Activated T-helper 17 cell treated with anti-CD3 and anti-CD28 coated beads, Interleukin-2, amount 50 U/mL, for 72 hours (primary cell): Measurements from ENCODE around the gene PHF20. TPM values are rescaled to one million over a fixed set of nuclear protein-coding genes. Genes with fewer than 3 reads are reported as not detected.

Source experiments
- ATAC-seq: fragments of 150-1000 bp; cut with Tn5 transposase; replicated peaks from 2 replicates; pipeline ENCODE4 v1.10.0; 2021; ENCODE audit warnings: mild to moderate bottlenecking, moderate library complexity
- H3K27ac Mint-ChIP-seq: one replicate; pipeline ENCODE4 v1.8.0; 2022; ENCODE audit warnings: mixed read lengths
- H3K27me3 Mint-ChIP-seq: one replicate; pipeline ENCODE4 v1.8.0; 2022; ENCODE audit warnings: mixed read lengths
- H3K36me3 Mint-ChIP-seq: one replicate; pipeline ENCODE4 v1.8.0; 2022; ENCODE audit warnings: low read depth, mild to moderate bottlenecking, mixed read lengths
- H3K4me1 Mint-ChIP-seq: one replicate; pipeline ENCODE4 v1.8.0; 2022; ENCODE audit warnings: mixed read lengths
- H3K4me3 Mint-ChIP-seq: one replicate; pipeline ENCODE4 v1.8.0; 2022; ENCODE audit warnings: mild to moderate bottlenecking, mixed read lengths
- H3K9me3 Mint-ChIP-seq: one replicate; pipeline ENCODE4 v1.8.0; 2022; ENCODE audit warnings: mixed read lengths
- total RNA-seq, 2 donors: library from RNA; stranded (reverse); gene quantifications; one replicate each; pipeline ENCODE4 v1.2.3, GENCODE V29; 2022

PHF20 gene
- total RNA-seq, 2 donors from 2014 or later = 70.3 to 73.0 TPM

GRCh38 chr20:35788796-35789195, 17.0 kb downstream of the PHF20 start:
- H3K27me3 Mint-ChIP-seq = no peaks in the 10 kb centered on the region
- peaks cover 11% of the 10 kb centered on the region for H3K4me1 Mint-ChIP-seq
- peaks cover 30% of the 10 kb centered on the region for H3K36me3 Mint-ChIP-seq
- ATAC-seq = no peak
- peak overlapping the region; percentile 29 for H3K27ac Mint-ChIP-seq
- H3K4me3 Mint-ChIP-seq = no peak overlapping the region
- H3K9me3 Mint-ChIP-seq = no peaks in the 10 kb centered on the region

- H3K27ac Mint-ChIP-seq = peak overlapping the region; percentile 71
- H3K4me3 Mint-ChIP-seq = no peak overlapping the region
- H3K9me3 Mint-ChIP-seq = no peaks in the 10 kb centered on the region
- ATAC-seq = no peak
- H3K4me1 Mint-ChIP-seq = peaks cover 11% of the 10 kb centered on the region
- H3K27me3 Mint-ChIP-seq = no peaks in the 10 kb centered on the region
- peaks cover 24% of the 10 kb centered on the region for H3K36me3 Mint-ChIP-seq
Measured at GRCh38 chr20:35791097-35791496, 19.3 kb downstream of the PHF20 start.

DNA sequence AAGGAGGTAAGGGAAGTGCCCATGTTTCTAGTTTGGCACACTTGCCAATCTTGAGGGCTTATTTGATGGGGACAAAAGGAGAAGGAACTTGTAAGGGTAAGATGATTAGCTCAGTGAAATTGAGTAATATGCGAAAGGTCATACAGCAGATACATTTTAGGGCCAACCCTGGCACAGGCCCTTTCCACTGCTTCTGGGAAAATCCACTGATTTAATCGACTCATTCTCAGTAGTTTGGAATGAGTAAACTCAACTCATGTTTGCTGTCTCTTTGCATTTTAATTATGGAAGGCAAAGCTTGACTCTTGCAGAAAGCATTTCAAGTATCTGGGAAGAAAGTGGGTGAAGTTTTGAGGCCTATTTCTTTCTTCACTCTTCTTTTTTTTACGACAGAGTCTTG, 20.0 kb downstream of the PHF20 start:
- H3K9me3 Mint-ChIP-seq = no peaks in the 10 kb centered on the region
- H3K27me3 Mint-ChIP-seq = no peaks in the 10 kb centered on the region
- H3K4me3 Mint-ChIP-seq = peak overlapping the region; percentile 6
- peak; percentile 84 for ATAC-seq
- peak overlapping the region; percentile 71 for H3K27ac Mint-ChIP-seq
- H3K4me1 Mint-ChIP-seq = peaks cover 11% of the 10 kb centered on the region
- peaks cover 21% of the 10 kb centered on the region for H3K36me3 Mint-ChIP-seq

DNA sequence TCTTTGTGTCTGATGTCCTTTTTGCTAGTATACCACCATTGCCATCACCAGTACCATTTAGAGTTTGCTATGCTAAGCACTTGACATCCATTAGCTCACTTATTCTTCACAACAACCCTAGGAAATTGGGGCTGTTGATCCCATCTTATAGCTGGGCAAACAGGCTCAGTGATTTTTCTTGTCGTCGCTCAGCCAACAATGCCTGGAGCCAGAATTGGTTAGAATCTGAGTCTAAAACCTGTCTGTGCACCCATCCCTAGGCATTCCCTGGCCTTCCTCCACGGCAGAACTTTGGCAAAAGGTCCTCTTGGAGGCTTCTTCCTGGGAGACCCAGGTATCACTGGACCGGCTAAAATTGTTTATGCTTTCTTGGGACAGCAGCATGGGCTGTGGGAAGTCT, 20.9 kb downstream of the PHF20 start:
- H3K4me3 Mint-ChIP-seq = no peak overlapping the region
- H3K27ac Mint-ChIP-seq = peak overlapping the region; percentile 42
- peaks cover 18% of the 10 kb centered on the region for H3K36me3 Mint-ChIP-seq
- no peaks in the 10 kb centered on the region for H3K9me3 Mint-ChIP-seq
- no peak for ATAC-seq
- H3K27me3 Mint-ChIP-seq = no peaks in the 10 kb centered on the region
- peaks cover 11% of the 10 kb centered on the region for H3K4me1 Mint-ChIP-seq

DNA sequence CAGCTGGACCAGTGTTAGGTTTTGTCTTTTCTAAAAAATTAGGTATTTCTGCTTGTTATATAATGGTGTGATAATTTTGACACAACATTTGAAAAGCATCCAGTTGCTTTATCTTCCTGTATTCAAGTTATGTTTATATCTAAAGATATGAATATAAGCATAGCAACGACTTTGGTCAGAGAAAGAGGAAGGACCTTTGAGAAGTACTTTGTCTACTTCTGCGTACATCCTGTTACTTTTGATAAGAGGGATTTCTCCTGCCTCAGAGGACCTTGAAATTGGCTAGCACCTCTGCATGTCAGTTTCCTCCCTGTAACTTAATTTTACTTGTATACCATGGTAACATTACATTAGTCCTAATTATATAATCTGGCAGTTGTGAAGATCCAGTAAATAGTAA, 24.8 kb downstream of the PHF20 start:
- no peak overlapping the region for H3K27ac Mint-ChIP-seq
- H3K36me3 Mint-ChIP-seq = peaks cover 25% of the 10 kb centered on the region
- no peaks in the 10 kb centered on the region for H3K27me3 Mint-ChIP-seq
- H3K4me1 Mint-ChIP-seq = peaks cover 8% of the 10 kb centered on the region
- no peak for ATAC-seq
- no peak overlapping the region for H3K4me3 Mint-ChIP-seq
- no peaks in the 10 kb centered on the region for H3K9me3 Mint-ChIP-seq

DNA sequence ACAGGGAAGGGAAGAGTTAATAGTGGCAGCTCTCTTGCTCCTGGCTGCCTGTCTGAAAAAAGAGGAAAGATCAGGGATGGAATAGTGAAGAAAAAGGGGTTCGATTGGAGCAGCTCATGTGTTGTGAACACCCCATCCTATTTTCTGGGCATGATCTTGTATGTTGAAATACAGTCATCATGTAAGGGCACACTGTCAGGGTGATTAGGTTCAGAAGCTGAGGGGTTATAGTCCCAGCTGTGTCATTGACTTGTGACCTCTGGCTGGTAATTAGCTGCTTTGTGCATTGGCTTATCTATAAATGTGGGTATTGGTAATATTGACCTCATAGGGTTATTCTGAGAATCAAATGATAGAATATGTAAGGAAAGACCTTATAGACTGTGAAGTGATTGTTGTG, 30.1 kb downstream of the PHF20 start:
- Mint-ChIP-seq H3K27ac (peak overlapping the region; percentile 84), H3K27me3 (no peaks in the 10 kb centered on the region), H3K4me1 (no peaks in the 10 kb centered on the region), H3K9me3 (no peaks in the 10 kb centered on the region), H3K36me3 (peaks cover 71% of the 10 kb centered on the region), H3K4me3 (no peak overlapping the region)
- no peak for ATAC-seq

GRCh38 chr20:35806075-35806474, 34.3 kb downstream of the PHF20 start:
- Mint-ChIP-seq H3K4me1 (no peaks in the 10 kb centered on the region), H3K27me3 (no peaks in the 10 kb centered on the region), H3K4me3 (no peak overlapping the region), H3K27ac (no peak overlapping the region), H3K36me3 (peaks cover 84% of the 10 kb centered on the region), H3K9me3 (no peaks in the 10 kb centered on the region)
- ATAC-seq = no peak

GRCh38 chr20:35807877-35808276, 36.1 kb downstream of the PHF20 start:
- Mint-ChIP-seq H3K9me3 (no peaks in the 10 kb centered on the region), H3K36me3 (peaks cover 80% of the 10 kb centered on the region), H3K27me3 (no peaks in the 10 kb centered on the region), H3K4me3 (no peak overlapping the region), H3K27ac (no peak overlapping the region), H3K4me1 (no peaks in the 10 kb centered on the region)
- ATAC-seq = no peak

DNA sequence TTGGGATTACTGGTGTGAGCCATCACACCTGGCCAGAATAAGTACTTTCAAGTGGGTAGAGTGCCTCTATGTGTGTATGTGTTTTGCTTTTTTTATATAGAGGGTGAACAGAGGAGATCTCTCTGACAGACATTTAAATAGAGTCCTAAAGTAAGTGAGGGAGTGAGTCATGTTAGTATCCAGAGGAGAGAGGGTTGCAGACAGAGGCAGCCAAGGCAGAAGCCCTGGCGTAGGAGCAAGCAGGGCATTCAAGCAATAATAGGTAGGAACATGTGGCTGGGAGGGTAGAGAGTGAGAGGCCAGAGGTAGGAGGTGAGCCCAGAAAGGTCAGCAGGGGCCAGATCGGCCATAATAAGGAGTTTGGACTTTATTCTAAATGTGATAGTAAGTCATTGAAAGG, 48.9 kb downstream of the PHF20 start:
- no peak for ATAC-seq
- peak overlapping the region; percentile 18 for H3K27ac Mint-ChIP-seq
- no peaks in the 10 kb centered on the region for H3K27me3 Mint-ChIP-seq
- no peaks in the 10 kb centered on the region for H3K9me3 Mint-ChIP-seq
- peaks cover 69% of the 10 kb centered on the region for H3K36me3 Mint-ChIP-seq
- peaks cover 17% of the 10 kb centered on the region for H3K4me1 Mint-ChIP-seq
- H3K4me3 Mint-ChIP-seq = no peak overlapping the region

DNA sequence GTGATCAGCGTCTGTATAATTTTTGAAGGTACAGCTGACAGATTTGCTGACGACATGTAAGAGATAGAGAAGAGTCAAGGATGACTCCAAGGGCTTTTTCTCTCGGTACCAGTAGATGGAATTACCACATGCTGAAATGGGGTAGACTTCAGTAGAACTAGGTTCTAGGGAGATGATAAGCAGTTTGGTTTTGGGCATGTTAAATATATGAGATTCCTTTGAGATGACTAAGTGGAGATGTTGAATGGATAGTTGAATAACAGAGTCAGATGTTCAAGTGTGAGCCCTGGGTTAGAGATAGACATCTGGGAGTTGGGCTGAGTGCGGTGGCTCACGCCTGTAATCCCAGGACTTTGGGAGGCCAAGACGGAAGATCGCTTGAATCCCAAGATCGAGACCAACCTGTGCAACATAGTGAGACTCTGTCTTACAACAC, 50.0 kb downstream of the PHF20 start:
- Mint-ChIP-seq H3K4me3 (no peak overlapping the region), H3K27ac (no peak overlapping the region), H3K36me3 (peaks cover 64% of the 10 kb centered on the region), H3K4me1 (peaks cover 24% of the 10 kb centered on the region), H3K27me3 (no peaks in the 10 kb centered on the region), H3K9me3 (no peaks in the 10 kb centered on the region)
- no peak for ATAC-seq

GRCh38 chr20:35823147-35823546, 51.3 kb downstream of the PHF20 start:
- Mint-ChIP-seq H3K27me3 (no peaks in the 10 kb centered on the region), H3K4me3 (no peak overlapping the region), H3K4me1 (peaks cover 24% of the 10 kb centered on the region), H3K36me3 (peaks cover 63% of the 10 kb centered on the region), H3K9me3 (no peaks in the 10 kb centered on the region), H3K27ac (no peak overlapping the region)
- no peak for ATAC-seq

GRCh38 chr20:35823937-35824336, 52.1 kb downstream of the PHF20 start:
- no peak overlapping the region for H3K4me3 Mint-ChIP-seq
- H3K27me3 Mint-ChIP-seq = no peaks in the 10 kb centered on the region
- ATAC-seq = no peak
- H3K36me3 Mint-ChIP-seq = peaks cover 60% of the 10 kb centered on the region
- peaks cover 21% of the 10 kb centered on the region for H3K4me1 Mint-ChIP-seq
- no peaks in the 10 kb centered on the region for H3K9me3 Mint-ChIP-seq
- H3K27ac Mint-ChIP-seq = no peak overlapping the region

DNA sequence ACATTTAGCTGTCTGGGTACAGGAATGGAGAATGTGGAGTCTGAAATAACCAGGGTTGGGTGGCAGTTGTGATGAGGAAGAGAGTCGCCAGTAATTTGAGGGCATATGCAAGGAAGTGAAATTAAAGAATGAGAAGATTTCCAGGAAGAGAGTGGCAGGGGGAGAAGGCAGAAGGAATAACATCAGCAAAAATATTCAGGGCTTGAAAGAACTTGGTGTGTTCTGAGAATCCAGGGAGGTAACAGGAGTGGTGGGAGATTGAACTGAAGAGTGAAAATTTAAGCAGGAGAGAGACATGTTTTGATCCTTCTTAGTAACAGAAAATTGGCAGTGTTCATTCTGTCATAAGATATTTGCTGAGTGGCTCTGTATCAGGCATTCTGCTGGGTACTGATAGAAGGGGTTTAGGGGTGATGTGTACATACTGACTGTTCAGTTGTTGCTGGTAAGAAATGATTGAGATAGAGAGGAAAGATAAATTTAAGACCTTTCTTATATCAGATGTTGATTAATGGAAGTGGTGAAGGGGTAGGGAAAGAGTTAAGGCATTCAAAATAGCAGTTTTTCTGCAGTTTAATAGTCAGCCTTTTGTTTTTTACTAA, 54.7 kb downstream of the PHF20 start:
- Mint-ChIP-seq H3K27me3 (no peaks in the 10 kb centered on the region), H3K4me3 (no peak overlapping the region), H3K4me1 (peaks cover 20% of the 10 kb centered on the region), H3K9me3 (no peaks in the 10 kb centered on the region), H3K36me3 (peaks cover 55% of the 10 kb centered on the region), H3K27ac (peak overlapping the region; percentile 32)
- no peak for ATAC-seq

DNA sequence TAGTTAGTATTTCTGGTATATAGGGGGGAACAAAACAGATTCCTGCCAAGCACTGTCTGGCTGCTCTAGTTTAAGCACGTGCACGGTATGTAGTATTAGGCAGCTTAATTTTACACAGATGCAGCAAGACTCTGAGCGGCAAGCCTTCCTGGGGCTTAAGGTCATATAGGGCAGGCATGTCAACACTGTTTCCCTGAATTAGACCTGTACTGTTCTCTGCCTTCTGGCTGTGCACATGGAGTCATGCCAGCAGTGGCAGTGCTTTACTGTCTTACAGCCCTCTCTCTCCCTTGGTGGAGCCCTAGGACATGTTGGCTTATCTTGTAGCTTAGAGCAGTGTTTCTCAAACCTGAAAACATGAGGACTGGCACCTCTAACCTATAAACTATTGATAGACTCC, 56.6 kb downstream of the PHF20 start:
- H3K36me3 Mint-ChIP-seq = peaks cover 47% of the 10 kb centered on the region
- no peak overlapping the region for H3K27ac Mint-ChIP-seq
- no peaks in the 10 kb centered on the region for H3K9me3 Mint-ChIP-seq
- peaks cover 32% of the 10 kb centered on the region for H3K4me1 Mint-ChIP-seq
- H3K27me3 Mint-ChIP-seq = no peaks in the 10 kb centered on the region
- H3K4me3 Mint-ChIP-seq = no peak overlapping the region
- no peak for ATAC-seq

DNA sequence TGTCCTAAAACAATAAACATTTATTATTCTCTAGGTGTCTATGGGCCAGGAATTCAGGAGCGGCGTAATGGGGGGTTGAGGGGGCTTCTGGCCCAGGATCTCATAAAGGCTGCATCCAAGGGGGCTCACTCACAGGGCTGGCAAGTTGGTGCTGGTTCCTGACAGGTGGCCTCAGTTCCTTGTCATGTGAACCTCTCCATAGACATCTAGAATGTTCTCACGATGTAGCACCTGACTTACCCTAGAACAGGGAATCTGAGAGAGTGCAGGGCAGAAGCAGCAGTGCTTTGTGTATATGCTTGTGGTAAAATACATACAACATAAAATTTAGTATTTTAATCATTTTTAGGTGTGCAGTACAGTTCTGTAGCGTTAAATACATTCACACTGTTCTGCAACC, 57.1 kb downstream of the PHF20 start:
- Mint-ChIP-seq H3K4me1 (peaks cover 32% of the 10 kb centered on the region), H3K27me3 (no peaks in the 10 kb centered on the region), H3K9me3 (no peaks in the 10 kb centered on the region), H3K36me3 (peaks cover 42% of the 10 kb centered on the region), H3K4me3 (no peak overlapping the region), H3K27ac (no peak overlapping the region)
- ATAC-seq = no peak

DNA sequence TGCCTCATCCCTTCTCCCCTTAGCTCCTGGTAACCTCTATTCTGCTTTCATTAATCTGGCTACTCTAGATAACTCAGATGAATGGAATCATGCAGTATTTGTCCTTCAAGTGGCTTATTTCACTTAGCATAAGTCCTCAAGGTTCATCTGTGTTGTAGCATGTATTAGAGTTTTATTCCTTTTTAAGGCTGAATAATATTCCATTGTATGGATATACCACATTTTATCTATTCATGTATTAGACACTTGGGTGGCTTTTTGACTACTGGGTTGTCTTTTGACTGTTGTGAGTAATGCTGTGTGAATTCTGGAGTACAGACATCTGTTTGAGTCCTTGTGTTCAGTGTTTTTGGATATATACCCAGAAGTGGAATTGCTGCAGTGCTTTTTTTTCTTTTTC, 58.4 kb downstream of the PHF20 start:
- H3K9me3 Mint-ChIP-seq = no peaks in the 10 kb centered on the region
- H3K36me3 Mint-ChIP-seq = peaks cover 41% of the 10 kb centered on the region
- no peak overlapping the region for H3K4me3 Mint-ChIP-seq
- H3K4me1 Mint-ChIP-seq = peaks cover 37% of the 10 kb centered on the region
- peak; percentile 47 for ATAC-seq
- H3K27ac Mint-ChIP-seq = no peak overlapping the region
- no peaks in the 10 kb centered on the region for H3K27me3 Mint-ChIP-seq
